SU-DHL-6 (cell line): ENCODE results near the gene MAN1A2.

Experiments used
- EZH2phosphoT487 ChIP-seq: fragments of 200-600 bp; sonication (generic), shearing (Covaris generic); conservative IDR thresholded peaks from 2 replicates; pipeline ENCODE4 v1.6.1; 2018; ENCODE audit warnings: mild to moderate bottlenecking, antibody characterized with exemption, low read length, moderate library complexity, mixed read lengths
- TF ChIP-seq, protein P1 (sequence below): fragments of 200-600 bp; sonication (generic); IDR thresholded peaks from one replicate; pipeline ENCODE4 v1.5.1; 2017; ENCODE audit warnings: antibody characterized with exemption, mild to moderate bottlenecking, low read length, moderate library complexity; ENCODE audit not compliant: insufficient read depth, poor library complexity, severe bottlenecking

DNA sequence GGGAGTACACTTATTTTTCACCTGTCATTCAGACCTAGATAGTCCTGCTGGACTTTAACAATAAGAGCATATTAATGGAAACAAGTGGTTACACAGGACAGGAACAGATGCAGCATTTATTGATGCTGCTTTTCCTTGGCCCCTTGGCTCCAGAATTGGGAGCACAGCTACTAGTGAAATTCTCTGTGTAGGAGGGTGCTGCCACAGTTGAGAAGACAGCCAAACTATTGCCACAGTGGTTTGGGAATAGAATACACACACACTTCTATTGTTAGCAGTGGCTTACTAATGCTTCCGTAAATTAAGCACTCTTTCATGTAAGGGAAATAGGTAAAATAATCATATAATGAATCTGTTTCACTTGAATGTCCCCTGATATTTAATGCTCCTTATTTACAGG, 133.3 kb downstream of the MAN1A2 start:
- TF ChIP-seq, protein P1, sequence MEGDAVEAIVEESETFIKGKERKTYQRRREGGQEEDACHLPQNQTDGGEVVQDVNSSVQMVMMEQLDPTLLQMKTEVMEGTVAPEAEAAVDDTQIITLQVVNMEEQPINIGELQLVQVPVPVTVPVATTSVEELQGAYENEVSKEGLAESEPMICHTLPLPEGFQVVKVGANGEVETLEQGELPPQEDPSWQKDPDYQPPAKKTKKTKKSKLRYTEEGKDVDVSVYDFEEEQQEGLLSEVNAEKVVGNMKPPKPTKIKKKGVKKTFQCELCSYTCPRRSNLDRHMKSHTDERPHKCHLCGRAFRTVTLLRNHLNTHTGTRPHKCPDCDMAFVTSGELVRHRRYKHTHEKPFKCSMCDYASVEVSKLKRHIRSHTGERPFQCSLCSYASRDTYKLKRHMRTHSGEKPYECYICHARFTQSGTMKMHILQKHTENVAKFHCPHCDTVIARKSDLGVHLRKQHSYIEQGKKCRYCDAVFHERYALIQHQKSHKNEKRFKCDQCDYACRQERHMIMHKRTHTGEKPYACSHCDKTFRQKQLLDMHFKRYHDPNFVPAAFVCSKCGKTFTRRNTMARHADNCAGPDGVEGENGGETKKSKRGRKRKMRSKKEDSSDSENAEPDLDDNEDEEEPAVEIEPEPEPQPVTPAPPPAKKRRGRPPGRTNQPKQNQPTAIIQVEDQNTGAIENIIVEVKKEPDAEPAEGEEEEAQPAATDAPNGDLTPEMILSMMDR = no peak
- no peak for TF ChIP-seq EZH2phosphoT487
